ENCODE data around the gene ME3. TPM values are rescaled to one million over a fixed set of nuclear protein-coding genes. Genes with fewer than 3 reads are reported as not detected.

Gene ME3
- total RNA-seq, 1 experiment from 2014 or later = 0.30 TPM

DNA sequence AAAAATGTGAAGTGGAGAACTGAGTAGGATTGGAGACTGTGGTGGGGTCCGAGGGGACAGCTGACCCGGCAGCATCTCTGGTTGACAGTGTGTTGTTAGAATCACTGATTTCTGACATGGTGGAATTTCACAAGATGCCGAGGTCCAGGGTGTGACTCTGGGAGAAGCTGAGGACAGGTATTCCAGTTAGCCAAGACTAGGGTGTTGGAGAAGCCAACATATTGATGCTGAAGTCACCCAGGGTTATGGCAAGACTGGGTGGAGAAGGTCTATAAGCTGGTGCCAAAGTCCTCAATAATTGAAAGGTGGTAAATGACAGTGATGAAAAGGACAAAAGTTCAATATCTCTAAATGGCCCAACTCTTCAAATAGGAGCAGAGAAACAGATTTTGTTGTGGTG lies 86.1 kb downstream of the ME3 start (continued):
- TF ChIP-seq ZBTB33 (IDR thresholded peaks at IDR 0.05; ENCODE audit: extremely low read depth, insufficient replicate concordance, low read length) (no peak), EZH2phosphoT487 (IDR thresholded peaks at IDR 0.05; ENCODE audit: borderline replicate concordance) (no peak)

GRCh38 chr11:86582898-86583297 lies 89.5 kb downstream of the ME3 start:
- Histone ChIP-seq H3K27me3 (ENCODE audit: insufficient read depth, low read length) (no peaks in the 10 kb centered on the region), H4K20me1 (ENCODE audit: insufficient read depth) (no peaks in the 10 kb centered on the region), H3K4me2 (ENCODE audit: low read length) (no peak overlapping the region), H3K36me3 (ENCODE audit: control insufficient read depth in 1 of 2, insufficient read depth in 2 of 2, low read length in 2 of 2) (no peaks in the 10 kb centered on the region), H3K4me3 (replicated peaks in 1 of 2; ENCODE audit: low read depth in 1 of 2, low read length in 2 of 2) (no peak overlapping the region), H3K9ac (ENCODE audit: low read length) (no peak overlapping the region), H3K9me2 (ENCODE audit: insufficient read depth) (no peaks in the 10 kb centered on the region), H3K27ac (ENCODE audit: low read depth, low read length) (no peak overlapping the region), H3K4me1 (ENCODE audit: control insufficient read depth in 1 of 2, insufficient read depth in 2 of 2, low read length in 2 of 2) (peaks cover 10 to 16% of the 10 kb centered on the region in 2 experiments), H3K9me3 (ENCODE audit: control insufficient read depth in 1 of 2, insufficient read depth in 1 of 2, low read depth in 1 of 2, low read length in 2 of 2) (no peaks in the 10 kb centered on the region), H2AFZ (ENCODE audit: low read depth, low read length, poor library complexity, severe bottlenecking) (no peak overlapping the region), H3K79me2 (ENCODE audit: insufficient read depth, low read length) (no peaks in the 10 kb centered on the region)
- ChIA-PET CTCF (no interaction called here), POLR2A (no interaction called here), RAD21 (ENCODE audit: low non-redundant PET in 1 of 2, low total read pairs in 2 of 2, uncharacterized antibody in 2 of 2, unreplicated experiment in 2 of 2) (no interaction called here)
- intact Hi-C loops (cut with micrococcal nuclease) = no loop called here
- TF ChIP-seq SRF (IDR thresholded peaks at IDR 0.05; ENCODE audit: low read depth) (no peak), CBX3 (IDR thresholded peaks at IDR 0.05; ENCODE audit: low read depth) (no peak), FOSL1 (IDR thresholded peaks at IDR 0.05; ENCODE audit: low read depth) (no peak), CEBPB (IDR thresholded peaks at IDR 0.05; ENCODE audit: low read depth) (no peak), REST (IDR thresholded peaks at IDR 0.05; ENCODE audit: low read depth) (no peak), EZH2phosphoT487 (IDR thresholded peaks at IDR 0.05; ENCODE audit: borderline replicate concordance) (no peak), YY1 (IDR thresholded peaks at IDR 0.05; ENCODE audit: extremely low read depth, insufficient replicate concordance, low read depth, low read length) (no peak), EZH2 (IDR thresholded peaks at IDR 0.05) (no peak), TCF7L2 (IDR thresholded peaks at IDR 0.05; ENCODE audit: borderline replicate concordance, extremely low read depth, insufficient read depth, insufficient read length) (no peak), ZNF274 (IDR thresholded peaks at IDR 0.05; ENCODE audit: low read depth, low read length) (no peak), EGR1 (IDR thresholded peaks at IDR 0.05; ENCODE audit: low read depth) (no peak), ZBTB33 (IDR thresholded peaks at IDR 0.05; ENCODE audit: extremely low read depth, insufficient replicate concordance, low read length) (no peak), SIN3A (IDR thresholded peaks at IDR 0.05; ENCODE audit: low read depth) (no peak), MAX (IDR thresholded peaks at IDR 0.05) (no peak), ZFX (IDR thresholded peaks at IDR 0.05) (no peak), SP1 (IDR thresholded peaks at IDR 0.05; ENCODE audit: low read depth) (no peak), ELF1 (IDR thresholded peaks at IDR 0.05; ENCODE audit: borderline replicate concordance, low read depth) (no peak)
- TF ChIP-seq, protein P1, sequence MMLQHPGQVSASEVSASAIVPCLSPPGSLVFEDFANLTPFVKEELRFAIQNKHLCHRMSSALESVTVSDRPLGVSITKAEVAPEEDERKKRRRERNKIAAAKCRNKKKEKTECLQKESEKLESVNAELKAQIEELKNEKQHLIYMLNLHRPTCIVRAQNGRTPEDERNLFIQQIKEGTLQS (IDR thresholded peaks at IDR 0.05) = no peak
- ATAC-seq = no peak
- BruUV-seq (replicated peaks) = no TSS peak
- no peak for DNase-seq (ENCODE audit: low read depth, low spot score)

Measured in HCT116 (cell line).